Type B pancreatic cell (in vitro differentiated cells): ENCODE data around the gene FMN1. TPM values are rescaled to one million over a fixed set of nuclear protein-coding genes. Genes with fewer than 3 reads are reported as not detected.

ENCODE experiments used
- DNase-seq: peaks from one replicate; pipeline ENCODE4 v3.0.0; 2021; ENCODE audit warnings: mixed read lengths; ENCODE audit not compliant: unreplicated experiment; ENCODE audit errors: extremely low spot score
- H3K27ac Mint-ChIP-seq: 2 replicates; pipeline ENCODE4 v1.8.0; 2021; ENCODE audit warnings: mild to moderate bottlenecking, mixed read lengths
- H3K27me3 Mint-ChIP-seq: 2 replicates; pipeline ENCODE4 v1.8.0; 2021; ENCODE audit warnings: mixed read lengths
- H3K36me3 Mint-ChIP-seq: 2 replicates; pipeline ENCODE4 v1.8.0; 2021; ENCODE audit warnings: mixed read lengths
- H3K4me1 Mint-ChIP-seq: one replicate; pipeline ENCODE4 v1.8.0; 2021; ENCODE audit warnings: mixed read lengths; ENCODE audit not compliant: unreplicated experiment
- H3K4me3 Mint-ChIP-seq: 2 replicates; pipeline ENCODE4 v1.8.0; 2021; ENCODE audit warnings: mild to moderate bottlenecking, mixed read lengths
- H3K9me3 Mint-ChIP-seq: 2 replicates; pipeline ENCODE4 v1.8.0; 2021; ENCODE audit warnings: mixed read lengths
- total RNA-seq: library from RNA; stranded (reverse); gene quantifications from 2 replicates; pipeline ENCODE4 v1.2.1, GENCODE V29; 2021; ENCODE audit warnings: low replicate concordance
- TF ChIP-seq, protein P1 (sequence below): fragments of 200-600 bp; sonication (generic); conservative IDR thresholded peaks from 2 replicates; pipeline ENCODE4 v1.5.0; 2021; ENCODE audit warnings: antibody characterized with exemption, mild to moderate bottlenecking

Gene FMN1
- total RNA-seq, 1 donor from 2014 or later: 22.1 TPM

- Mint-ChIP-seq H3K9me3 (no peaks in the 10 kb centered on the region), H3K36me3 (no peaks in the 10 kb centered on the region), H3K27me3 (peaks cover 4% of the 10 kb centered on the region), H3K4me3 (no peak overlapping the region), H3K4me1 (peaks cover 9% of the 10 kb centered on the region), H3K27ac (no peak overlapping the region)
- TF ChIP-seq, protein P1, sequence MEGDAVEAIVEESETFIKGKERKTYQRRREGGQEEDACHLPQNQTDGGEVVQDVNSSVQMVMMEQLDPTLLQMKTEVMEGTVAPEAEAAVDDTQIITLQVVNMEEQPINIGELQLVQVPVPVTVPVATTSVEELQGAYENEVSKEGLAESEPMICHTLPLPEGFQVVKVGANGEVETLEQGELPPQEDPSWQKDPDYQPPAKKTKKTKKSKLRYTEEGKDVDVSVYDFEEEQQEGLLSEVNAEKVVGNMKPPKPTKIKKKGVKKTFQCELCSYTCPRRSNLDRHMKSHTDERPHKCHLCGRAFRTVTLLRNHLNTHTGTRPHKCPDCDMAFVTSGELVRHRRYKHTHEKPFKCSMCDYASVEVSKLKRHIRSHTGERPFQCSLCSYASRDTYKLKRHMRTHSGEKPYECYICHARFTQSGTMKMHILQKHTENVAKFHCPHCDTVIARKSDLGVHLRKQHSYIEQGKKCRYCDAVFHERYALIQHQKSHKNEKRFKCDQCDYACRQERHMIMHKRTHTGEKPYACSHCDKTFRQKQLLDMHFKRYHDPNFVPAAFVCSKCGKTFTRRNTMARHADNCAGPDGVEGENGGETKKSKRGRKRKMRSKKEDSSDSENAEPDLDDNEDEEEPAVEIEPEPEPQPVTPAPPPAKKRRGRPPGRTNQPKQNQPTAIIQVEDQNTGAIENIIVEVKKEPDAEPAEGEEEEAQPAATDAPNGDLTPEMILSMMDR: no peak
- DNase-seq: no peak
These were observed 42.5 kb upstream of the FMN1 start for GRCh38 chr15:33236841-33237509.

DNA sequence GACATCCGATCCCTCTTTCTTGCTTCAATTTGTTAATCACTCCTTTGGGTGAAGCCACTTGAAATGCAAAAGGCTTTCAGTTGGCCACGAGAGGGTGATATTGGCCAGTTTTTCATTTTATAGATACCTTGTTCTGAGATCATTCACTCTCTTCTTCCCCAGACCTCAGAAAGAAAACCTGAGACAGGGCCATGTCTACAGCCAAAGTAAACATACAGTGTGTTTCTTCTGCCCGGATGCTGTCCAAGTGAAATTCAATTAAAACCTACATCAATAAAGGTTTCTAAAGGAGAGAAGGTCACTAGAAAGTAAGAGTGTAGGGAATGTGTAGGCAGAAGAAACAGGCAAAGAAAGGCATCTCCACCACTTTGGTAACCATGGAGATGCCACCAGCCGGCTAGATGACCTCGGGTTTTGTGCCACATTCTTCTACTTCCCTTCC, 39.5 kb upstream of the FMN1 start:
- peaks cover 4% of the 10 kb centered on the region for H3K27me3 Mint-ChIP-seq
- H3K4me3 Mint-ChIP-seq: no peak overlapping the region
- no peaks in the 10 kb centered on the region for H3K36me3 Mint-ChIP-seq
- H3K9me3 Mint-ChIP-seq: no peaks in the 10 kb centered on the region
- H3K27ac Mint-ChIP-seq: no peak overlapping the region
- no peak for DNase-seq
- TF ChIP-seq, protein P1: peak; percentile 77
- H3K4me1 Mint-ChIP-seq: peaks cover 6% of the 10 kb centered on the region

- Mint-ChIP-seq H3K27ac (no peak overlapping the region), H3K27me3 (no peaks in the 10 kb centered on the region), H3K36me3 (no peaks in the 10 kb centered on the region), H3K4me1 (peaks cover under 1% of the 10 kb centered on the region), H3K9me3 (no peaks in the 10 kb centered on the region), H3K4me3 (no peak overlapping the region)
- TF ChIP-seq, protein P1: peak; percentile 57
- no peak for DNase-seq
These were observed 32.2 kb upstream of the FMN1 start for GRCh38 chr15:33226559-33227181.

- TF ChIP-seq, protein P1: no peak
- Mint-ChIP-seq H3K36me3 (no peaks in the 10 kb centered on the region), H3K4me1 (no peaks in the 10 kb centered on the region), H3K4me3 (no peak overlapping the region), H3K9me3 (no peaks in the 10 kb centered on the region), H3K27ac (no peak overlapping the region), H3K27me3 (peaks cover 4% of the 10 kb centered on the region)
- DNase-seq: no peak
These were observed 23.6 kb upstream of the FMN1 start for GRCh38 chr15:33218071-33218491.

GRCh38 chr15:33215941-33216872, 21.7 kb upstream of the FMN1 start:
- H3K36me3 Mint-ChIP-seq: no peaks in the 10 kb centered on the region
- H3K27me3 Mint-ChIP-seq: peaks cover under 1% of the 10 kb centered on the region
- no peak overlapping the region for H3K4me3 Mint-ChIP-seq
- H3K4me1 Mint-ChIP-seq: peaks cover 7% of the 10 kb centered on the region
- H3K9me3 Mint-ChIP-seq: no peaks in the 10 kb centered on the region
- no peak for DNase-seq
- no peak overlapping the region for H3K27ac Mint-ChIP-seq
- TF ChIP-seq, protein P1: peak; percentile 62
